ENCODE results near the gene CHMP4A. TPM values are rescaled to one million over a fixed set of nuclear protein-coding genes. Genes with fewer than 3 reads are reported as not detected.
A peak's percentile ranks its signal among the peaks of the same experiment; 100 is the strongest.
"Not testable (repeated sequence)": the region's sequence is repeated elsewhere in the genome, so short reads cannot be mapped to it uniquely, and the experiment has no call there.

CHMP4A gene
- total RNA-seq, 1 experiment from 2014 or later = 32.7 TPM

DNA sequence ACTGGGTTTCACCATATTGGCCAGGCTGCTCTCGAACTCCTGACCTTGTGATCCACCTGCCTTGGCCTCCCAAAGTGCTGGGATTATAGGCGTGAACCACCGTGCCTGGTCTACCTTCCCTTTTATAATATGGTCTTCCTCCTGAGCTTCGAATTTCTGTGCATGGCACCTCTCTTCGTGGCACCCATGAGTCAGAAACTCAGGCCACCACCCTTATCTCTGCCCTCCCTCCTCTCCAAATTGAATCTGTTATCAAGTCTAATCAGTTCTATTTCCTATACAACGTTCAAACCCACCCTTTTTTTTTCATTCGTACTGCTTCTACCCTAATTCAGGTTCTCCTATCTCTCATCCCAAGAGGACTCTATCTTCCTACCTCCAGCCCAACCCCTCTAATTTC, 34.1 kb upstream of the CHMP4A start (continued):
- TF ChIP-seq JAZF1 (CRISPR knock-in tag; IDR thresholded peaks at IDR 0.05) (no peak), OVOL2 (CRISPR knock-in tag; IDR thresholded peaks at IDR 0.05; ENCODE audit: borderline replicate concordance) (no peak), FOXP1 (CRISPR knock-in tag; IDR thresholded peaks at IDR 0.05; ENCODE audit: borderline replicate concordance) (no peak), RELA (CRISPR knock-in tag; IDR thresholded peaks at IDR 0.05; ENCODE audit: borderline replicate concordance) (no peak), ARID4B (CRISPR knock-in tag; IDR thresholded peaks at IDR 0.05; ENCODE audit: borderline replicate concordance) (no peak), NR3C1 (CRISPR knock-in tag; conservative IDR thresholded peaks at IDR 0.05; ENCODE audit: low read depth) (no peak)
- TF ChIP-seq, protein P1, sequence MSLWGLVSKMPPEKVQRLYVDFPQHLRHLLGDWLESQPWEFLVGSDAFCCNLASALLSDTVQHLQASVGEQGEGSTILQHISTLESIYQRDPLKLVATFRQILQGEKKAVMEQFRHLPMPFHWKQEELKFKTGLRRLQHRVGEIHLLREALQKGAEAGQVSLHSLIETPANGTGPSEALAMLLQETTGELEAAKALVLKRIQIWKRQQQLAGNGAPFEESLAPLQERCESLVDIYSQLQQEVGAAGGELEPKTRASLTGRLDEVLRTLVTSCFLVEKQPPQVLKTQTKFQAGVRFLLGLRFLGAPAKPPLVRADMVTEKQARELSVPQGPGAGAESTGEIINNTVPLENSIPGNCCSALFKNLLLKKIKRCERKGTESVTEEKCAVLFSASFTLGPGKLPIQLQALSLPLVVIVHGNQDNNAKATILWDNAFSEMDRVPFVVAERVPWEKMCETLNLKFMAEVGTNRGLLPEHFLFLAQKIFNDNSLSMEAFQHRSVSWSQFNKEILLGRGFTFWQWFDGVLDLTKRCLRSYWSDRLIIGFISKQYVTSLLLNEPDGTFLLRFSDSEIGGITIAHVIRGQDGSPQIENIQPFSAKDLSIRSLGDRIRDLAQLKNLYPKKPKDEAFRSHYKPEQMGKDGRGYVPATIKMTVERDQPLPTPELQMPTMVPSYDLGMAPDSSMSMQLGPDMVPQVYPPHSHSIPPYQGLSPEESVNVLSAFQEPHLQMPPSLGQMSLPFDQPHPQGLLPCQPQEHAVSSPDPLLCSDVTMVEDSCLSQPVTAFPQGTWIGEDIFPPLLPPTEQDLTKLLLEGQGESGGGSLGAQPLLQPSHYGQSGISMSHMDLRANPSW (CRISPR knock-in tag; conservative IDR thresholded peaks at IDR 0.05; ENCODE audit: low read depth) = no peak

- H3K9me3 Mint-ChIP-seq = no peaks in the 10 kb centered on the region
- H3K4me1 Mint-ChIP-seq = peaks cover 10% of the 10 kb centered on the region
- TF ChIP-seq, protein P2, sequence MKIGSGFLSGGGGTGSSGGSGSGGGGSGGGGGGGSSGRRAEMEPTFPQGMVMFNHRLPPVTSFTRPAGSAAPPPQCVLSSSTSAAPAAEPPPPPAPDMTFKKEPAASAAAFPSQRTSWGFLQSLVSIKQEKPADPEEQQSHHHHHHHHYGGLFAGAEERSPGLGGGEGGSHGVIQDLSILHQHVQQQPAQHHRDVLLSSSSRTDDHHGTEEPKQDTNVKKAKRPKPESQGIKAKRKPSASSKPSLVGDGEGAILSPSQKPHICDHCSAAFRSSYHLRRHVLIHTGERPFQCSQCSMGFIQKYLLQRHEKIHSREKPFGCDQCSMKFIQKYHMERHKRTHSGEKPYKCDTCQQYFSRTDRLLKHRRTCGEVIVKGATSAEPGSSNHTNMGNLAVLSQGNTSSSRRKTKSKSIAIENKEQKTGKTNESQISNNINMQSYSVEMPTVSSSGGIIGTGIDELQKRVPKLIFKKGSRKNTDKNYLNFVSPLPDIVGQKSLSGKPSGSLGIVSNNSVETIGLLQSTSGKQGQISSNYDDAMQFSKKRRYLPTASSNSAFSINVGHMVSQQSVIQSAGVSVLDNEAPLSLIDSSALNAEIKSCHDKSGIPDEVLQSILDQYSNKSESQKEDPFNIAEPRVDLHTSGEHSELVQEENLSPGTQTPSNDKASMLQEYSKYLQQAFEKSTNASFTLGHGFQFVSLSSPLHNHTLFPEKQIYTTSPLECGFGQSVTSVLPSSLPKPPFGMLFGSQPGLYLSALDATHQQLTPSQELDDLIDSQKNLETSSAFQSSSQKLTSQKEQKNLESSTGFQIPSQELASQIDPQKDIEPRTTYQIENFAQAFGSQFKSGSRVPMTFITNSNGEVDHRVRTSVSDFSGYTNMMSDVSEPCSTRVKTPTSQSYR (CRISPR knock-in tag; IDR thresholded peaks at IDR 0.05) = no peak
- ChIA-PET CTCF (interaction anchor here (0.7 to 2.9 kb wide), 2 partner anchors 50 to 62 kb away, joined by 3 to 12 read pairs; no protein-coding TSS in a partner anchor), POLR2A (interaction anchor here (0.6 to 1.2 kb wide), 2 partner anchors 18 to 183 kb away, joined by 3 to 5 read pairs; partner anchors contain the start of gene KHNYN)
- H3K27ac Mint-ChIP-seq = no peak overlapping the region
- H3K27me3 Mint-ChIP-seq (ENCODE audit: low read depth) = peaks cover 23% of the 10 kb centered on the region
- H3K4me3 Mint-ChIP-seq = no peak overlapping the region
- no peak for DNase-seq (ENCODE audit: low spot score)
- ATAC-seq = no peak
- no peaks in the 10 kb centered on the region for H3K36me3 Mint-ChIP-seq
These were observed 33.5 kb upstream of the CHMP4A start for GRCh38 chr14:24246765-24247212.

DNA sequence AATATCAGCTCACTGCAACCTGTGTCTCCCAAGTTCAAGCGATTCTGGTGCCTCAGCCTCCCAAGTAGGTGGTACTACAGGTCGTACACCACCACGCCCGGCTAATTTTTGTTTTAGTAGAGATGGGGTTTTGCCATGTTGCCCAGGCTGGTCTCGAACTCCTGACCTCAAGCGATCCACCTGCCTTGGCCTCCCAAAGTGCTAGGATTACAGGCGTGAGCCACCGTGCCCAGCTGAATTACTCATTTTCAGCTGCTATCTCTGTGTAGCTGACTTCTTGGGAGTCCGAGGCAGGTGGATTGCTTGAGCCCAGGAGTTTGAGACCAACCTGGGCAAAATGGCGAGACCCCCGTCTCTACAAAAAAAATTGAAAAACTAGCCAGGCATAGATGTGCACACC, 32.1 kb upstream of the CHMP4A start:
- POLR2A ChIA-PET; H3K36me3 Mint-ChIP-seq; H3K9me3 Mint-ChIP-seq; H3K27ac Mint-ChIP-seq; ATAC-seq; H3K4me3 Mint-ChIP-seq; DNase-seq (ENCODE audit: low spot score): not testable (repeated sequence)
- peaks cover 23% of the 10 kb centered on the region for H3K27me3 Mint-ChIP-seq (ENCODE audit: low read depth)
- peaks cover 13% of the 10 kb centered on the region for H3K4me1 Mint-ChIP-seq
- CTCF ChIA-PET = interaction anchor here (1.5 to 4.7 kb wide), 4 partner anchors 25 to 62 kb away, joined by 4 to 77 read pairs (median 12); partner anchors contain the start of genes CIDEB and RABGGTA

GRCh38 chr14:24243336-24243836, 30.1 kb upstream of the CHMP4A start:
- Mint-ChIP-seq H3K27ac (peak overlapping the region; percentile 97), H3K4me1 (peaks cover 13% of the 10 kb centered on the region), H3K9me3 (no peaks in the 10 kb centered on the region), H3K4me3 (peak overlapping the region; percentile 93), H3K27me3 (ENCODE audit: low read depth) (peaks cover 23% of the 10 kb centered on the region), H3K36me3 (peaks cover 23% of the 10 kb centered on the region)
- ATAC-seq (no peak; the same call in 1 of the 2 replicates), DNase-seq (ENCODE audit: low spot score) (no peak)
- POLR2A ChIA-PET = interaction anchor here (0.6 to 2.2 kb wide), 10 partner anchors 28 to 188 kb away, joined by 3 to 21 read pairs (median 8); partner anchors contain the start of genes CHMP4A, DHRS1, IPO4 and LTB4R
- TF ChIP-seq CREB1 (CRISPR knock-in tag; IDR thresholded peaks at IDR 0.05) = no peak
- no peak for TF ChIP-seq ZNF425 (CRISPR knock-in tag; conservative IDR thresholded peaks at IDR 0.05)
- CTCF ChIA-PET = interaction anchor here (0.6 to 5.1 kb wide), 28 partner anchors 8 to 1286 kb away, joined by 3 to 165 read pairs (median 10); partner anchors contain the start of genes ADCY4, CBLN3, CHMP4A and CIDEB
